ENCODE measurements around the gene SOX15.

The SOX15 gene

GRCh38 chr17:7623661-7624060 is 33.8 kb upstream of the SOX15 start:
- Histone ChIP-seq H3K27ac (ENCODE audit: extremely low read depth, low read depth, low read length) (no peak overlapping the region), H3K36me3 (ENCODE audit: control insufficient read depth in 2 of 2, insufficient read depth in 1 of 2, low read length in 2 of 2) (peaks cover 0 to 8% of the 10 kb centered on the region in 2 experiments; a peak in 2 of 3 replicates), H3K4me1 (ENCODE audit: control insufficient read depth, insufficient read depth, low read length) (peaks cover 3% of the 10 kb centered on the region; the same call in 1 of the 2 replicates), H3K4me3 (ENCODE audit: low read depth, low read length) (no peak overlapping the region), H3K9me3 (ENCODE audit: control insufficient read depth, insufficient read depth, low read depth, low read length) (no peaks in the 10 kb centered on the region)
- ChIA-PET CTCF (interaction anchor here (1.5 kb wide), 1 partner anchor 9 kb away, joined by 4 read pairs; no protein-coding TSS in a partner anchor), POLR2A (interaction anchor here (0.6 to 1.0 kb wide), 2 partner anchors 9 to 27 kb away, joined by 3 to 5 read pairs; partner anchors contain the start of gene FXR2)
- TF ChIP-seq GFI1B (tag by site-specific recombination; IDR thresholded peaks at IDR 0.05) (no peak), ZNF792 (tag by site-specific recombination; IDR thresholded peaks at IDR 0.05) (no peak), ZNF394 (tag by site-specific recombination; IDR thresholded peaks at IDR 0.05; ENCODE audit: borderline replicate concordance) (no peak), ZNF341 (tag by site-specific recombination; IDR thresholded peaks at IDR 0.05; ENCODE audit: low read depth) (no peak), SCRT1 (tag by site-specific recombination; IDR thresholded peaks at IDR 0.05; ENCODE audit: borderline replicate concordance) (no peak), ZBTB11 (tag by site-specific recombination; conservative IDR thresholded peaks at IDR 0.05; ENCODE audit: low read depth) (no peak), ZNF23 (tag by site-specific recombination; IDR thresholded peaks at IDR 0.05; ENCODE audit: borderline replicate concordance) (no peak), ZNF449 (tag by site-specific recombination; IDR thresholded peaks at IDR 0.05) (no peak), KLF9 (tag by site-specific recombination; IDR thresholded peaks at IDR 0.05; ENCODE audit: low read depth) (no peak), RBAK (tag by site-specific recombination; IDR thresholded peaks at IDR 0.05) (no peak), HOXA7 (CRISPR knock-in tag; IDR thresholded peaks at IDR 0.05; ENCODE audit: borderline replicate concordance) (no peak), ZNF18 (tag by site-specific recombination; IDR thresholded peaks at IDR 0.05) (no peak), EGR2 (tag by site-specific recombination; IDR thresholded peaks at IDR 0.05; ENCODE audit: low read depth) (no peak)
- TF ChIP-seq, protein P1, sequence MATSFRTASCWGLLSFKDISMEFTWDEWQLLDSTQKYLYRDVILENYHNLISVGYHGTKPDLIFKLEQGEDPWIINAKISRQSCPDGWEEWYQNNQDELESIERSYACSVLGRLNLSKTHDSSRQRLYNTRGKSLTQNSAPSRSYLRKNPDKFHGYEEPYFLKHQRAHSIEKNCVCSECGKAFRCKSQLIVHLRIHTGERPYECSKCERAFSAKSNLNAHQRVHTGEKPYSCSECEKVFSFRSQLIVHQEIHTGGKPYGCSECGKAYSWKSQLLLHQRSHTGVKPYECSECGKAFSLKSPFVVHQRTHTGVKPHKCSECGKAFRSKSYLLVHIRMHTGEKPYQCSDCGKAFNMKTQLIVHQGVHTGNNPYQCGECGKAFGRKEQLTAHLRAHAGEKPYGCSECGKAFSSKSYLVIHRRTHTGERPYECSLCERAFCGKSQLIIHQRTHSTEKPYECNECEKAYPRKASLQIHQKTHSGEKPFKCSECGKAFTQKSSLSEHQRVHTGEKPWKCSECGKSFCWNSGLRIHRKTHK (tag by site-specific recombination; IDR thresholded peaks at IDR 0.05), result no peak

- no peaks in the 10 kb centered on the region for H3K4me1 ChIP-seq (ENCODE audit: control insufficient read depth, insufficient read depth, low read length)
- ChIA-PET CTCF (interaction anchor here (0.5 to 4.6 kb wide), 3 partner anchors 12 to 454 kb away, joined by 3 to 26 read pairs (median 8); partner anchors contain the start of genes TP53 and WRAP53), POLR2A (no interaction called here)
- H3K9me3 ChIP-seq (ENCODE audit: control insufficient read depth, insufficient read depth, low read depth, low read length), result no peaks in the 10 kb centered on the region
- no peak overlapping the region for H3K27ac ChIP-seq (ENCODE audit: extremely low read depth, low read depth, low read length)
- H3K4me3 ChIP-seq (ENCODE audit: low read depth, low read length), result no peak overlapping the region
- TF ChIP-seq GLI2 (tag by site-specific recombination; IDR thresholded peaks at IDR 0.05; ENCODE audit: borderline replicate concordance, low read depth), result no peak
- peak; percentile 75; the same call in 1 of the 2 replicates for TF ChIP-seq ZNF121 (tag by site-specific recombination; IDR thresholded peaks at IDR 0.05)
- TF ChIP-seq PRDM1 (tag by site-specific recombination; IDR thresholded peaks at IDR 0.05), result no peak
- no peak for TF ChIP-seq ZNF707 (tag by site-specific recombination; IDR thresholded peaks at IDR 0.05)
- peaks cover 0 to 1% of the 10 kb centered on the region in 2 experiments; a peak in 2 of 3 replicates for H3K36me3 ChIP-seq (ENCODE audit: control insufficient read depth in 2 of 2, insufficient read depth in 1 of 2, low read length in 2 of 2)
These were observed 30.9 kb upstream of the SOX15 start for GRCh38 chr17:7620835-7621234.
